Measurements from ENCODE around the gene COPB2.

Gene COPB2

DNA sequence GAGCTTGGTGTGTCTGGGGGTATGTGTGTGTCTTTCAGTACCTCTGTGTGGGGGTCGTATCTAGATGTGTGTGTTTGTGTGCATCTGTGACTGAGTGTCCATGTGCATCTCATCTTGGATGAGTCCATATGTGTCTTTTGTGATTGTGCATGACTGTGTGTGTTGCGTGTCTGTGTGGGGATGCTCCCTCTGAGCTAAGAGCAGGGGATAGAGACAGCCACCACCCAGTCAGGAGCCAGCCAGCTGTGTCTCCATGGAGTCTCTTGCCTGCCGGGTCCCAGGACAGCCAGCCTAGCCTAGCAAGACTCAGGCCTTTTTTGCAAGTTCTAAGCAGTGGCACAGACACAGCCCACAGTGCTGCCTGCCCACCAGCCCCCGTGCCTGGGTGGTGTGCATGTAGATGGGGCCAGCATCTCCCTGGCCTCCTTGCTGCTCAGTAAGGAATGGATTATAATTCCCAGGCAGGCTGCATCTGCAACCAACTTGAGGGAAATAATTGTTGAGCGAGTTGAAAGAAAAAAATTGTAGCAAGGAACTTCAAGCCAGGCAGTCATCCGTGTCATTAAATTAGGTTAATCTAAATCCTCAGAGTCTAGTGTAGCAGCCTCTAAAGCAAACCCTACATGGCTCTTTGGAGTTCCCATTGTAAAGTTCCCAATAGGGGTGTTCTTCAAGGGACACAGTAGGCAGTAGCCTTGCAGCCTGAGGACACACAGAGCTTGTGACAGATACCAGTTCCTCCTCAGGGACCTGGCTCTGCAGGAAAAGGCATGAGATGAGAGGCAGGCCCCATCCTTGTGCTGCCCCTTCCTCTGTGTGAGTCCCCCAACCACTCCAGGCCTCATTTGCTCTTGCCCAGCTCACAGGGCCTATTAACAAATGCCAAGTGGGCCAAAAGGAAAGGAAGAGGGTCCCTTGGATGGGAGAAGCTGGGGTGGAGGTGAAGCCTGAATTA is 81.6 kb downstream of the COPB2 start:
- no peak for DNase-seq

All from NCI-H345 (cell line).